B cell (primary cell): ENCODE measurements around the gene EML3.
"Not testable (repeated sequence)": the region's sequence is repeated elsewhere in the genome, so short reads cannot be mapped to it uniquely, and the experiment has no call there.

ENCODE experiments used
- EZH2 ChIP-seq: IDR thresholded peaks from 2 replicates; pipeline ENCODE4 v1.6.1; 2012; ENCODE audit warnings: borderline replicate concordance, low read depth, mild to moderate bottlenecking, moderate library complexity, low read length; ENCODE audit not compliant: insufficient read depth, poor library complexity, severe bottlenecking
- TF ChIP-seq, protein P1 (sequence below): fragments of 200-600 bp; IDR thresholded peaks from one replicate; pipeline ENCODE4 v1.8.0; 2022; ENCODE audit warnings: antibody characterized with exemption, mild to moderate bottlenecking

DNA sequence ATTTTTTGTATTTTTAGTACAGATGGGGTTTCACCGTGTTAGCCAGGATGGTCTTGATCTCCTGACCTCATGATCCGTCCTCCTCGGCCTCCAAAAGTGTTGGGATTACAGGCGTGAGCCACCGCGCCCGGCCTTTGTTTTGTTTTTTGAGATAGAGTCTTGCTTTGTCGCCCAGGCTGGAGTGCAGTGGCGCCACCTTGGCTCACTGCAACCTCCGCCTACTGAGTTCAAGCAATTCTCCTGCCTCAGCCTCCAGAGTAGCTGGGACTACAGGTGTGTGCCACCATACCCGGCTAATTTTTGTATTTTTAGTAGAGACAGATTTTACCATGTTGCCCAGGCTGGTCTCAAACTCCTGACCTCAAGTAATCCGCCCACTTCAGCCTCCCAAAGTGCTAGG is 37.7 kb upstream of the EML3 start:
- TF ChIP-seq EZH2: not testable (repeated sequence)
- TF ChIP-seq, protein P1, sequence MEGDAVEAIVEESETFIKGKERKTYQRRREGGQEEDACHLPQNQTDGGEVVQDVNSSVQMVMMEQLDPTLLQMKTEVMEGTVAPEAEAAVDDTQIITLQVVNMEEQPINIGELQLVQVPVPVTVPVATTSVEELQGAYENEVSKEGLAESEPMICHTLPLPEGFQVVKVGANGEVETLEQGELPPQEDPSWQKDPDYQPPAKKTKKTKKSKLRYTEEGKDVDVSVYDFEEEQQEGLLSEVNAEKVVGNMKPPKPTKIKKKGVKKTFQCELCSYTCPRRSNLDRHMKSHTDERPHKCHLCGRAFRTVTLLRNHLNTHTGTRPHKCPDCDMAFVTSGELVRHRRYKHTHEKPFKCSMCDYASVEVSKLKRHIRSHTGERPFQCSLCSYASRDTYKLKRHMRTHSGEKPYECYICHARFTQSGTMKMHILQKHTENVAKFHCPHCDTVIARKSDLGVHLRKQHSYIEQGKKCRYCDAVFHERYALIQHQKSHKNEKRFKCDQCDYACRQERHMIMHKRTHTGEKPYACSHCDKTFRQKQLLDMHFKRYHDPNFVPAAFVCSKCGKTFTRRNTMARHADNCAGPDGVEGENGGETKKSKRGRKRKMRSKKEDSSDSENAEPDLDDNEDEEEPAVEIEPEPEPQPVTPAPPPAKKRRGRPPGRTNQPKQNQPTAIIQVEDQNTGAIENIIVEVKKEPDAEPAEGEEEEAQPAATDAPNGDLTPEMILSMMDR: not testable (repeated sequence)
